ENCODE data around the gene IL18BP. TPM values are rescaled to one million over a fixed set of nuclear protein-coding genes. Genes with fewer than 3 reads are reported as not detected.

Gene IL18BP
- total and polyA plus RNA-seq, 9 of the 15 experiments (the other 6 are each of a cell fraction or from before 2014, with no cell fraction given): 0.34 to 9.4 (median 3.2) TPM

GRCh38 chr11:71995726-71996291, 2.9 kb upstream of the IL18BP start (continued):
- TF ChIP-seq, protein P1, sequence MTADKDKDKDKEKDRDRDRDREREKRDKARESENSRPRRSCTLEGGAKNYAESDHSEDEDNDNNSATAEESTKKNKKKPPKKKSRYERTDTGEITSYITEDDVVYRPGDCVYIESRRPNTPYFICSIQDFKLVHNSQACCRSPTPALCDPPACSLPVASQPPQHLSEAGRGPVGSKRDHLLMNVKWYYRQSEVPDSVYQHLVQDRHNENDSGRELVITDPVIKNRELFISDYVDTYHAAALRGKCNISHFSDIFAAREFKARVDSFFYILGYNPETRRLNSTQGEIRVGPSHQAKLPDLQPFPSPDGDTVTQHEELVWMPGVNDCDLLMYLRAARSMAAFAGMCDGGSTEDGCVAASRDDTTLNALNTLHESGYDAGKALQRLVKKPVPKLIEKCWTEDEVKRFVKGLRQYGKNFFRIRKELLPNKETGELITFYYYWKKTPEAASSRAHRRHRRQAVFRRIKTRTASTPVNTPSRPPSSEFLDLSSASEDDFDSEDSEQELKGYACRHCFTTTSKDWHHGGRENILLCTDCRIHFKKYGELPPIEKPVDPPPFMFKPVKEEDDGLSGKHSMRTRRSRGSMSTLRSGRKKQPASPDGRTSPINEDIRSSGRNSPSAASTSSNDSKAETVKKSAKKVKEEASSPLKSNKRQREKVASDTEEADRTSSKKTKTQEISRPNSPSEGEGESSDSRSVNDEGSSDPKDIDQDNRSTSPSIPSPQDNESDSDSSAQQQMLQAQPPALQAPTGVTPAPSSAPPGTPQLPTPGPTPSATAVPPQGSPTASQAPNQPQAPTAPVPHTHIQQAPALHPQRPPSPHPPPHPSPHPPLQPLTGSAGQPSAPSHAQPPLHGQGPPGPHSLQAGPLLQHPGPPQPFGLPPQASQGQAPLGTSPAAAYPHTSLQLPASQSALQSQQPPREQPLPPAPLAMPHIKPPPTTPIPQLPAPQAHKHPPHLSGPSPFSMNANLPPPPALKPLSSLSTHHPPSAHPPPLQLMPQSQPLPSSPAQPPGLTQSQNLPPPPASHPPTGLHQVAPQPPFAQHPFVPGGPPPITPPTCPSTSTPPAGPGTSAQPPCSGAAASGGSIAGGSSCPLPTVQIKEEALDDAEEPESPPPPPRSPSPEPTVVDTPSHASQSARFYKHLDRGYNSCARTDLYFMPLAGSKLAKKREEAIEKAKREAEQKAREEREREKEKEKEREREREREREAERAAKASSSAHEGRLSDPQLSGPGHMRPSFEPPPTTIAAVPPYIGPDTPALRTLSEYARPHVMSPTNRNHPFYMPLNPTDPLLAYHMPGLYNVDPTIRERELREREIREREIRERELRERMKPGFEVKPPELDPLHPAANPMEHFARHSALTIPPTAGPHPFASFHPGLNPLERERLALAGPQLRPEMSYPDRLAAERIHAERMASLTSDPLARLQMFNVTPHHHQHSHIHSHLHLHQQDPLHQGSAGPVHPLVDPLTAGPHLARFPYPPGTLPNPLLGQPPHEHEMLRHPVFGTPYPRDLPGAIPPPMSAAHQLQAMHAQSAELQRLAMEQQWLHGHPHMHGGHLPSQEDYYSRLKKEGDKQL (CRISPR knock-in tag; IDR thresholded peaks at IDR 0.05; ENCODE audit: borderline replicate concordance): no peak
- TF ChIP-seq ELF1 (tag; IDR thresholded peaks at IDR 0.05) (no peak), FOXK1 (CRISPR knock-in tag; IDR thresholded peaks at IDR 0.05; ENCODE audit: borderline replicate concordance) (no peak), SPI1 (IDR thresholded peaks at IDR 0.05; ENCODE audit: borderline replicate concordance, low read depth, low read length) (peak; percentile 69; the same call in 1 of the 2 replicates), DPF2 (IDR thresholded peaks at IDR 0.05) (peak; percentile 94), MCM7 (IDR thresholded peaks at IDR 0.05) (no peak), HDAC2 (IDR thresholded peaks at IDR 0.05) (peak; percentile 63; the same call in 1 of the 2 replicates), DNMT1 (IDR thresholded peaks at IDR 0.05) (no peak), SMARCB1 (IDR thresholded peaks at IDR 0.05; ENCODE audit: insufficient read length, low read depth) (no peak), ATF1 (CRISPR knock-in tag; IDR thresholded peaks at IDR 0.05) (no peak), ATF1 (tag; IDR thresholded peaks at IDR 0.05) (no peak), L3MBTL2 (IDR thresholded peaks at IDR 0.05) (no peak), ZBTB8A (IDR thresholded peaks at IDR 0.05; ENCODE audit: partially characterized antibody) (no peak), ZBTB7A (IDR thresholded peaks at IDR 0.05; ENCODE audit: borderline replicate concordance, control insufficient read depth, low read depth, low read length) (no peak), THRA (IDR thresholded peaks at IDR 0.05) (no peak), RBFOX2 (IDR thresholded peaks at IDR 0.05; ENCODE audit: low read depth, low read length) (no peak), CHCHD3 (CRISPR knock-in tag; IDR thresholded peaks at IDR 0.05) (no peak), ZBTB1 (CRISPR knock-in tag; IDR thresholded peaks at IDR 0.05; ENCODE audit: borderline replicate concordance, low read depth) (no peak), CREBBP (IDR thresholded peaks at IDR 0.05; ENCODE audit: low read depth, low read length) (no peak), E2F4 (CRISPR knock-in tag; IDR thresholded peaks at IDR 0.05; ENCODE audit: low read depth) (no peak), RHOXF2B (CRISPR knock-in tag; conservative IDR thresholded peaks at IDR 0.05) (no peak), NUFIP1 (IDR thresholded peaks at IDR 0.05; ENCODE audit: partially characterized antibody) (no peak), GATAD2B (IDR thresholded peaks at IDR 0.05; ENCODE audit: borderline replicate concordance) (no peak), HNRNPUL1 (IDR thresholded peaks at IDR 0.05; ENCODE audit: low read length) (0 out of 2 replicates have a peak, but pooled peaks have one; percentile 4), HDGF (IDR thresholded peaks at IDR 0.05) (no peak)
